GM21528 (cell line): Measurements from ENCODE around the gene ZNF440.

Experiments used
- ATAC-seq: cut with Tn5 transposase; IDR thresholded peaks from one replicate; pipeline ENCODE4 v1.9.1; 2021; ENCODE audit warnings: mild to moderate bottlenecking, moderate library complexity; ENCODE audit not compliant: unreplicated experiment, low FRiP score

The ZNF440 gene

DNA sequence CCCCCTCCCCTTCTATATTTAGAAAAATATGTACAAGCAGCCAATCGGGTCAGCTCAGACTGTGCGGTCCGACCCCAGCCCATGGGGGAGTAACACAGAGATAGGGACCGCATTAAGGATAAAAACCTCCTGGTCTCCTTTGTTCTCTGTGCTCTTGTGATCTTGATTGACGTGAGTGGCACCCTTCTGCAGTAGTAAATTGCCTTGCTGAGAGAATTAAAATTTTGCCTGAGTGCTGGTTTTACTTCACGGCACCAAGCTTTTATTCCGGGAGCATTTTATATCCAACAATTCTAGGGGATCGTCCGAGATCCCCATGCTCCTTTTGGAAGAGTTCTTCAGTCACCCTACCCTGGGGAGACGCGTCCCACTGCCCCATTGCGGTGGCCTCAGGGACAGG, 66.5 kb downstream of the ZNF440 start:
- ATAC-seq, result no peak

DNA sequence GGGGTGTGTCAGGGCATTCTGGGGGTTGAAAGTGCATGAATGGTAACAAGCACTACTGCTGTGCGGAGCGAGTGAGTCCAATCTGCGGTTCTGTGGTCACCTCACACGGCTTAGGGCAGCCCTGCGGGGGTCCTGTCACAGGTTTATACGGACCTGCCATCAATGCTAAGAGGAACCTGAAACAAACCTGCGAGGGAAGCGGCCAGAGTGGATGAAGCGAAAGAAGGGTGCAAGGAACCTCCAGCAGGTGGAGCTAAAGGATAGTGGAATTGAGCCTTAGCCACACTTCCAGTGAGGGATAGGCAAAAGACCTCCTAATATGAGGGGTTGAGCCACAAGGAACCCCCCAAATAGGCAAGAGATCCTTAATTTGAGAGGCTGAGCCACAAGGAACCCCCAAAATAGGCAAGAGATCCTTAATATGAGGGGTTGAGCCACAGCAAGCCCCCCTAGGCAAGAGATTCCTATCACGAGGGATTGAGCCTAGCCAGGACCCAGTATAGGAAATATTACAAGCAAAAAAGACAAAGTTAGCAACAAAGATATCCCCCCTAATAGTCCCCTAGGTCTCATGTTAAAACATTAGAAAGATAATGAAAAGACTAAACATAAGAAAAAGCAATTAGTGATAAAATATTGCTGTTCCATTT, 67.2 kb downstream of the ZNF440 start:
- ATAC-seq, result no peak

DNA sequence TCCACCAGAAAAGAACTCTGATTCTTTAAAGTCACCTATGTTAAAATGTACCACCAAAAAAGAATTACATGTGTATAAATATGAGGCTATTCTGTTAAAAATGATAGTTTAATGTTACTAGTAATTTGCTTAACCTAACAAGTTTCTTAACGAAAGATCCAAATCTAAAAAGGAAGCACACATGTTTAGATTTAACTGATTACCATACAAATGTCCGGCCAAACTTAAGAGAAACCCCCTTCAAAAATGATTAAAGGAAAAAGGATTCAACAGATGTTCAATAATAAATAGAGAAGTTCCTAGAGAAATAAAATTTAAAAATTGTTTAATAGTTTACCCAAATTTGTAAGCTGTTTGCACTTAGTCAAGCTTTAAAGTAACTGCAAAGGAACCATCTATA, 68.5 kb downstream of the ZNF440 start:
- no peak for ATAC-seq
